ENCODE results near the gene SHISA4.
"Not testable (repeated sequence)": the region's sequence is repeated elsewhere in the genome, so short reads cannot be mapped to it uniquely, and the experiment has no call there.

The SHISA4 gene, protein sequence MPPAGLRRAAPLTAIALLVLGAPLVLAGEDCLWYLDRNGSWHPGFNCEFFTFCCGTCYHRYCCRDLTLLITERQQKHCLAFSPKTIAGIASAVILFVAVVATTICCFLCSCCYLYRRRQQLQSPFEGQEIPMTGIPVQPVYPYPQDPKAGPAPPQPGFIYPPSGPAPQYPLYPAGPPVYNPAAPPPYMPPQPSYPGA

DNA sequence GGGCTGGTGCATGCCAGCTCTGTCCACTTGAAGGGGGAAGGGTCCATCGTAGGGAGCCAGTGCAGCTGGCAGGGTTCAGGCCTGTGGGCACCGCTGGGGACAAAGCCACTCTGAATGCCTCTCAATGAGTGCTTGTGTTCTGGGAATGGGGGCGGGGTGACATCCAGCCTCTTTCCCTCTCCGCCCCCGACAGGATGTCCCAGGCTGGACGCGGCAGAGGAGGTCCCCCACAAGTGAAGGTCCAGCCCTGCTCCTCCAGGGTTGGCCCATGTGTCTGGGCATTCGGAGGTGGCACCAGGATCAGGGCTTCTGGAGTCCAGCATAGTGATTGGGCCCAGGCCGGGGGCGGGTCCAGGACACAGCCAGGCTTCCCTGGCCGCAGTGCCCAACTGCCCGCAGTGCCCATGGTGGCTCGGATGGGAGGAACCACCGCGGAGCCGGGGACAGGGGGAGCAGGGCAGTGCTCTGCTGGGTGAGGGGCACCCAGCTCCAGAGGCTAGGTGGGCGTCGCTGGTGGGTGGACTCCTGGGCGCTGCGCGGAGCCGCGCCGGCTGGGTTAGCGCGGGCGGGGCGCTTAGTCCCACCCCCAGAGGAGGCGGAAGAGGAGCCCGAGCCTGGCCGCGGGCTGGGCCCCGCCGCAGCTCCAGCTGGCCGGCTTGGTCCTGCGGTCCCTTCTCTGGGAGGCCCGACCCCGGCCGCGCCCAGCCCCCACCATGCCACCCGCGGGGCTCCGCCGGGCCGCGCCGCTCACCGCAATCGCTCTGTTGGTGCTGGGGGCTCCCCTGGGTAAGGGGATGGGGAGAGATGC is at the start of gene SHISA4:
SHISA4 (plus strand) TSS at position 617 of the 808 bp plus-strand sequence; CDS start at position 714, 97 bp downstream.
- DNase-seq (ENCODE audit: low read depth) = no peak

DNA sequence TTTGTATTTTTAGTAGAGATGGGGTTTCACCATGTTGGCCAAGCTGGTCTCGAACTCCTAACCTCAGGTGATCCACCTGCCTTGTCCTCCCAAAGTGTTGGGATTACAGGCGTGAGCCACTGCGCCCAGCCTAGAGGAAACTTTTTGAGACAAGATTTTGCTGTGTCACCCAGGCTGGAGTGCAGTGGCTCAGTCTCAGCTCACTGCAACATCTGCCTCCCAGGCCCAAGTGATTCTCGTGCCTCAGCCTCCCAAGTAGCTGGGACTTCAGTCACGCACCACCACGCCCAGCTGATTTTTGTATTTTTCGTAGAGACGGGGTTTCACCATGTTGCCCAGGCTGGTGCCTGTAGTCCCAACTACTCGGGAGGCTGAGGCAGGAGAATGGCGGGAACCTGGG is 49.6 kb upstream of the SHISA4 start:
- not testable (repeated sequence) for DNase-seq (ENCODE audit: low read depth)

DNA sequence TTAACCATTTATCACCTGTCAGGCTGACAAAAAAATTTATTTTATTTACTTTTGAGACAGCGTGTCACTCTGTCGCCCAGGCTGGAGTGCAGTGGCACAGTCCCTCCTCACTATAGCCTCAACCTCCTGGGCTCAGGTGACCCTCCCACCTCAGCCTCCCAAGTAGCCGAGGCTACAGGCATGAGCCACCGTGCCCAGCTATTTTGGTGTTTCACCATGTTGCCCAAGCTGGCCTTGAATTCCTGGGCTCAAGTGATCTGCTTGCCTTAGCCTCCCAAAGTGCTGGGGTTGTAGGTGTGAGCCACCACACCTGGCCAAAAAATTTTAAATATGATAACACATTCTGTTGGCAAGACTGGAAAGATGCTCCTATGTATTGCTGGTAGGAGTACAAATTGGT is 48.6 kb upstream of the SHISA4 start:
- no peak for DNase-seq (ENCODE audit: low read depth)

DNA sequence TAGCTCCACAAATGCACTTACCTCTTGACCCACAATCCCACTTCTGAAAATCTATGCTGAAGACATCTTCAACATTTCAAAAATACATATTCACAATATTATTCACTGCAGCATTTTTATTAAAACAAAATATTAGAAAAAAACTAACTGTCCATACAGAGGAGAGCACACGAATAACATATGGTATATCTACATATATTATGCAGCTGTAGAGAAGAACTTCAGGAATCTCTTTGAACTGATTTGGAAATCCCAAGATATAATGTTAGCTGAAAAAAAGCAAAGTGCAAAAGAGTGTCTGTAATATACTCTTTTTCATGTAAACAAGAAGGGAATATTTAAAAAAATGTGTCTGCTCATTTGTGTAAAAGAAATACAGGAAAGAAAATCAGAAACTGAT is 48.2 kb upstream of the SHISA4 start:
- DNase-seq (ENCODE audit: low read depth) = no peak

DNA sequence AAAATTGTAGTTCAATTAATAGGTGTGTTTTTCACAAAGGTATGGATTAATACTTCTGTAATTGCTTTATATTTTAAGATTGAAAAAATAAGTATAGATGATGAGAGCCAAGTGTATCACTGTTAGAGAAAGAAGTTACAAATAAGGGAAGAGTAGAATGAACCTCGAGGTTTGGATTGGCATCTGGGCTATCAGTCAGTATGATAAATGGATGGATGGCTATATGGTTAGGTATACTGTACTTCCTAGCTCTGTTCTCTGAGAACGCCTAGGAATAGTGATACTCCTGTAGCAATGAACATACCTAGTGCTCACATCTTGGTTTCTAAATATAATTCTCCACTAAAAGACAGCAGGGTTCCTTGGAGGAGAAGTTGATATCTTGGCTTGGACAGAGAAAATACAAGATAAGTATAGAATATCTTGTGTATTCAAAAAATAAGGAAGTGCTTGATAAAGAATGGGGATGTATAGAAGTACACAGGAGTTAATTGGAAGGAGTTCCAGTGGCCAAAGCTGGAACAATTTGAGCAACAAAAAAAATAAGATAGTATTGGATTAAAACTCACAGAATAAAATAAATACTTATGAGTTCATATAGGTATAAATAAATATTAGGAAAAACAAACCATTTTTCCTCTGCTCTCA is 47.3 kb upstream of the SHISA4 start:
- no peak for DNase-seq (ENCODE audit: low read depth)

DNA sequence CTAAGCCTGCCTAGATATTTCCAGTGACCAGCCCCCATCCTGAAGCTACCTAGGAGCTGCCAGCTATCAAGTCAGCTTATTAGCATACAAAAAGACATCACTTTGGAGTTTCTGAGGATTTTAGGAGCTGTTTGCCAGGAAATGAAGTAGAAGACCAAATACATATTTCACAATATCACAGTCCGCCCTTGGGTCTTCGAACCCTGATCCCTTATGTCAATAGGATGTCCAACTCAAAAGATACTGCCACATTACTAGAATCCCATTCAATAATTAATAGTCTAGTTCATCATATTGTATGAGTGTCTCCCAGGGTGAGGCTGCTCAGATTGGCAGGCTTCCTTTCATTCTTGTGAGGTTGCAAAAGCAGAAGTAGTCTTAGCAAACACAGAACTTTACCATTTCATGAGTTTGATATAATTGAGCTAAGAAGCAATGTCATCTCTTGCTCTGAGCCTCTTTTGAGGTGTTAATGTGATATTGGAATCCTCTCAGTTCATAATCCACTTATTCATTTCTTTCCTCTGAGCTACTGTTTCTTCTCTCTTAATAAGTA is 46.1 kb upstream of the SHISA4 start:
- no peak for DNase-seq (ENCODE audit: low read depth)

DNA sequence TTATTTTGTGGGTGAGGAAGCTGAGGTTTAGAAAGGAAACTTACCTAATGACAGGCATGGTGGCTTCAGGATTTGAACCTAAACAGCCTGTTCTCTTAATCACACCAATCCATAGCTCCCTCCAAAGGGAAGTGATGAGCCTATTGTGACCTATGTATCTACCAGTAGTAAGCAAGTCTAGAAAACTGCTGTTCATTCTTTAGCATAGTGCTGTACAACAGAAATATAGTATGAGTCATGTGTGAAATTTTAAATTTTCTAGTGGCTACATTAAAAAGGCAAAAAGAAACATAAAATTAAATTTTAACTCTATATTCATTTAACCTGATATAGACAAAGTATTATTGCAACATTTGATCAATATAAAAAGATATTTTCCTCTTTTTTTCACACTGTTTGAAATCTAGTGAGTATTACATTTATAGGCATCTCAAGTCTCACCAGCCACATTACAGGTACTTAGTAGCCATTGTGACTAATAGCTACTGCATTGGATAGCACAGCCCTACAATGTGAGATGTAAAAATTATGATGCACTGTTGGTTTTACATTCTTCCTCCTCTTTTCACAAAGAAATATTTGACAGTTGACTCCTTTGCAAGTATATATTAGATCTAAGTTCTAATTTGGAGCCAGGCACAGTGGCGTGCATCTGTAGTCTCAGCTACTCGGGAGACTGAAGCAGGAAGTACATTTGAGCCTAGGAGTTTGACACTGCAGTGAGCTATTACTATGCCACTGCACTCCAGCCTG is 43.2 kb upstream of the SHISA4 start:
- no peak for DNase-seq (ENCODE audit: low read depth)

DNA sequence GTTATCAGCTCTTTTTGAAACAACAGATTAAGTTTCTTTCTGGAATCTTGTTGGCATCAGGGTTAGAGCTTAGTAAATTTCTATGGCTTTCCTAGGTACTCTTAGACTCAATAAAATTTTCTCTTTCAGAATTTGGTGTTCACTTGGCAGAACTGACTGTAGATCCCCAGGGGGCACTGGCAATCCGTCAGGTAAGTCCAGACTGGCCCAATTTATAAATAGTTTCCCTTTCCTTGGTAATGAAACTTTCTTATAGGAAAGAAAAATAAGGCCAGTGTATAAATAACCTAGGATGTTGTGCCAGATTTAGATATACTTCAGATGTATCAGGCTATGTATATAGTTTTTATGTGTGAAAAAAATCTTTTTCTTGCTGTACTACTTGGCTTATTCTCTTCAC is 41.5 kb upstream of the SHISA4 start:
- DNase-seq (ENCODE audit: low read depth) = no peak

DNA sequence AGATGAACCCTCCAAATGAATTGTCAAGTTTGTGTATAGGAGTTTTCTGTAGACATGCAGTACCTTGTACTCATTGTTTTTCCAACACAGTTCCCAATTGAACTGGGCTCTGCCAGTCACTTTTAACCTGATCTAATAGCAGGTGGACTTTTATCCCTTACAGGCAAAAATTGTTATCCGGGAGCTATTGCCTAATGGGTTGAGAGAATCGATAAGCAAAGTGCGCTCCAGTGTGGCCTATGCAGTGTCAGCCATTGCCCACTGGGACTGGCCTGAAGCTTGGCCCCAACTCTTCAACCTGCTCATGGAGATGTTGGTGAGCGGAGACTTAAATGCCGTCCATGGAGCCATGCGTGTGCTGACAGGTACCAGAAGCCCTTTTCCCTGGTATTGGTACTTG is 40.5 kb upstream of the SHISA4 start:
- DNase-seq (ENCODE audit: low read depth) = no peak

DNA sequence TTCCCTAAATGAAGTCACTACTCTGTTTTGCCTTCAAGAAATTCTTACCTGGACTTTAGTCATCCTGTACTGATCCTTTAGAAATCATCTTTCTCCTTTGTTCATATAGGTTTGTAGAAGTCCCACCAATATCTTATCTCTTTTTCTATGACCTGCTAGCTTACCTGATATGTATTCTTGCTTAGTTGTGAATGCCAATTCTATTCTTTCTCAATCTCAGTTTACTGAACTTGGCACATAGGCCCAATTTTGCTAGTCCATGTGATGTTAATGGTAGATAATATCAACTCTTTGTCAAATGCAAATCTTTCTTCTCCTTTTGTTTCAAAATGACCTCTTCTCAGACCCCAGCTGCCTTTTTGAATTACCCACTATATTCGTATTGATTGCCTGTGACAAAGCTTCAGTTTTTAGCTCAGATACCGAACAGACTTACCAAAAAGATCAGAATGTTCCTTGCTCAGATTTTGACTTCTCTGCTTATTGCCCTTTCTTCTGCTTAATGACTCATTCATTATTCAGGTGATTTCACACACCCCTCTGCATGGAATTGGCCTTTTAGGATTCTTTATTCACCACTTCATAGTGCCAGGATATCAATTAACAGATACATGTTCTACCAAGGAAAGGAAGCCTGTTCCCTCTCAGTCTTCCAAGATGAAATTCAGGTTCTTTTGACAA is 39.2 kb upstream of the SHISA4 start:
- DNase-seq (ENCODE audit: low read depth) = no peak

DNA sequence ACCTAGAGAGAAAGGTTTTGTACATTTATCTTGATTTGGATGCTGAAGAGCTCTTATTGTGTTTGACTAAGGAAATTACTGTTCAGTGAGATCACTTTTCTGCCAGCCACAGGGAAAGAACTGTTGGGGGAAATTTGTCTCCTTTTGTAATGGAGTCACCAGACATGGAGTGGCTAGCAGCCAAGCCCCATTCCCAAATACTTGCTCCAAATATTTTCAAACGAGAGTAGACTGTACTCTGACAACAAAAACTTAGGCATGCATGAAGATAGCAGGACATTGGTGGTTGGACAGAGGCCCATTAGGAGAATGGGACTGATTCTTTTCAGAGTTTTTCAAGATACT is 38.7 kb upstream of the SHISA4 start:
- DNase-seq (ENCODE audit: low read depth) = no peak

DNA sequence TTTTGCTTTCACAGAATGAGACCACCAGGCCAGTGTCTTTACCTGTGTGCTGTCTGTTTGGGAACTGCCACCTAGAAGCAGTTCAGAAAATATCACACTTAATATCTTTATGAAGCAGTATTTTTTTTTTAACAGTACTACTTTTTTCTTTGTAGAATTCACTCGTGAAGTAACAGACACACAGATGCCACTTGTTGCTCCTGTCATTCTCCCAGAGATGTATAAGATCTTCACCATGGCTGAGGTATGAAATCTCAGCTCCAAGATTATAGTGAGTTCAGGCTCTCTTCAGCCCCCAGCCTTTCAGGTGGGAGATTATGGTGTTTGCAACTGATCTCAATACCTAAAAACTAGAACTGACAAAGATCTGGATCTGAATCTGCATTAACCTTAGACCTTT is 36.7 kb upstream of the SHISA4 start:
- DNase-seq (ENCODE audit: low read depth) = no peak

DNA sequence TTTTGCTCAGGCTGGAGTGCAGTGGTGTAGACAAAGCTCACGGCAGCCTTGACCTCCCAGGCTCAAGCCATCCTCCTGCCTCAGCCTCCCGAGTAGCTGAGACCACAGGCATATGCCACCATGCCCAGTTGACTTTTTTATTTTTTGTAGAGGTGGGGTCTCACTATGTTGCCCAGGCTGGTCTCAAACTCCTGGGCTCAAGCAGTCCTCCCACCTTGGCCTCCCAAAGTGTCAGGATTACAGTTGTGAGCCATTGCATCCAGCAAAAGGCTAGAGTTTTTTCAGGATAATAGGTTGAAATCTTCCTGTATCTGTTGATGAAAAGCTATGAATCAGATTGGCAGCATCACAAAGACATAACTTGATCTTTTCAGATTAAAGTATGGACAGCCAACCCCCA is 32.0 kb upstream of the SHISA4 start:
- not testable (repeated sequence) for DNase-seq (ENCODE audit: low read depth)

DNA sequence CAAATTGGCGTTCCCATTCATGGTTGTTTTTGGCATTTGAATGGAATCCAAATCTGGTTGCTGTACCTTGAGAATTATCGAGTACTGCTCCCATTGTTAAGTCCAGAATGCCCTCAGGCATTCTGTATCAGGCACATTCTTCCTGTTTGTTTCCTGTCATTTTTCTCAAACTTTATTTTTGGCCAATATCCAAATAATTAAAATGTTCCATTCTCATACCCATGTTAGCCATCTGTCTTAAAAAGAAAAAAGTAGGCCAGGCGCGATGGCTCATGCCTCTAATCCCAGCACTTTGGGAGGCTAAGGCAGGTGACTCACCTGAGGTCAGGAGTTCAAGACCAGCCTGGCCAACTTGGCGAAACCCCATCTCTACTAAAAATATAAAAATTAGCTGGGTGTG is 29.3 kb upstream of the SHISA4 start:
- no peak for DNase-seq (ENCODE audit: low read depth)

DNA sequence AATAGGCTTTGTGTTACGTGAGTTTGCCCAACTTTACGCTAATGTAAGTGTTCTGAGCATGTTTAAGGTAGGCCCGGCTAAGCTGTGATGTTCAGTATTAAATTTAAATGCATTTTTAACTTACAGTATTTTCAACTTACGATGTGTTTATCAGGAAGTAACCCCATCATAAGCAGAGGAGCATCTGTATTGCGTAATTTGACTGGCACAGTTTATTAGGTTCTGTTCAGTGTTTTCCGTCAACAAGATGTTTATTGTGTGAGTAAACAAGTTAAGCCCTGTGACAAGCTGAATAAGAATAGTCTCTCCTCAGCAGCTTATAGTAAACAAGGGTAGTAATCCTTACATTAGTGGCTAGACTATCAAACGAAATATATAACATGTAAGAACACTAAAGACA is 27.2 kb upstream of the SHISA4 start:
- no peak for DNase-seq (ENCODE audit: low read depth)

DNA sequence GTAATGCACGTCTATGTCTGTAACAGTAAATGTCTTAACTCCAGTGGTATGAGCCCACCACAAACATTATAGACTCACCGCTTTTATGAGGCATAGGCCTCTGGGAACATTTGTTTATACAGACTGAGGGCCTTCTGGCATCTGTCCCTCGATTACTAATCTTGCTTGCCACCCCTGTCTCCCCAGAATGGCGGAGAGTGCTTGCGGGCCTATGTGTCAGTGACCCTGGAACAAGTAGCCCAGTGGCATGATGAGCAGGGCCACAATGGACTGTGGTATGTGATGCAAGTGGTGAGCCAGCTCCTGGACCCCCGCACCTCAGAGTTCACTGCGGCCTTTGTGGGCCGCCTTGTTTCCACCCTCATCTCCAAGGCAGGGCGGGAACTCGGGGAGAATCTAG is 18.3 kb upstream of the SHISA4 start:
- no peak for DNase-seq (ENCODE audit: low read depth)

DNA sequence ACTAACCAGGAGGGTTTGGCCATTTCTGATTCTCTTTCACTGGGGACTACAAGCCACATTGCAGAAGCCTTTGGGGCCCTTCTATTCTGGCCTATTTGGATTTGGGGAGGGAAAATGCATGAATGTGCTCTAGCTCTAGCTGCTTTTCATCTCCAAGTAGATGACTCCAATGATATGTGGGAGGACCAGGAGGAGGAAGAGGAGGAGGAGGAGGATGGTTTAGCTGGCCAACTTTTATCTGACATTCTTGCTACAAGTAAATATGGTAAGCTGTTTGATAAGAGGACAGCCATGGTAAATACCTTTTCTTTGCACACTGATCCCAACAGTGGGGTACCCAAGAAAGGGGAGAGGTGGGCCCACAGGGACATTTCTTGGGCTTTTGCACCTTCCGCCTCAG is 14.0 kb upstream of the SHISA4 start:
- no peak for DNase-seq (ENCODE audit: low read depth)

DNA sequence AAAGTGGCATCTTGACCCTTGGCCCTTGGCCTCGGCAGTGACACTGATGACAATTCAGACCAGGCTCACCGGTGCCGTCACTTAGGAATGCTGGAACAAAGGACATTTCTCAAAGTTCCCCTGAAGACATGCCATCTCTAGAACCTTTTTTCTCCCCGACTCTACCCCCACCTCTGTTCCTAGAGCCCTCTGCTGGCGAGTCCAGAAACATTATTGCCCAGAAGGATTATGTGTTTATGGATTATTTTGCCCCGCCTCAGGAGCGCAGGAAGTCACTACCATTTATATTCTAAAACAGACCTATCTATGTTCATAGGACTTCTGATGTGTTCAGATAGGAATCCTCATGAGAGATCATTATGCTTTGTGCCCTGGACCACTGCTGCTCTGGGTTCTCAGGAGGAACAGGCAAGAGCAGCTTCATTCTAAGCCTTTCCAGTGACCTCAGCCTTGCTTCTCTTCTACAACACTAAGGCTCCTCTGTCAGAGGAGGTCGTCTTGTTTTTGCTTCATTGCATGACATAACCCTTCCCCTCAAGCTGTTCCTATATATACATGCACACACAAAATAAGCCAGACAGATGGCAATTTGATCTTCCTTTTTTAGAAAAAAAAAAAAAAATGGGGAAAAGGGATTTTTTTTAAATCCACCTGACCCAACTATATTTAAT is 12.4 kb upstream of the SHISA4 start:
- DNase-seq (ENCODE audit: low read depth) = no peak

DNA sequence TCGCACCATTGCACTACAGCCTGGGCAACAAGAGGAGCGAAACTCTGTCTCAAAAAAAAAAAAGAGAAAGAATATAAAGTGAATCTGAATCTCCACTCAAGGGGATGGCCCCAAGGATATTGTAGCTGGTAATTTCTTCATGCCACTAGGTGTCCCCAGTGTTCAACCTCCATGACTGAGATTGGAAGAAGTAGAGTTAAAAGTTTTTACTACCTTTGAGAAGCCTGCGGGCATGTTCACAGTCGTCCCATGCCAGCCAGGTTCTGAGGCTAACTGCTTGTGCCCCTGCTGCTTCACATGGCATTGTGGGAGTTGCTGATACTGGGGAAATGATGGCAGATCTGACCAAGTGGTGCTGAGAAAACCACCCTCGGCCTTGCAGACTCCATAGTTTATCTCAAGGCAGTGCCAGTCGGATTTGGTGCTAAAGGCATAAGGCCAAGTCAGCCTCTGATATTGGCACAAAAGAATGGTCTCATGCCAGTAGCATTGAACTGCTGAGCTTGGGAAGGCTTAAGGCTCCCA is 10.8 kb upstream of the SHISA4 start:
- DNase-seq (ENCODE audit: low read depth) = no peak

DNA sequence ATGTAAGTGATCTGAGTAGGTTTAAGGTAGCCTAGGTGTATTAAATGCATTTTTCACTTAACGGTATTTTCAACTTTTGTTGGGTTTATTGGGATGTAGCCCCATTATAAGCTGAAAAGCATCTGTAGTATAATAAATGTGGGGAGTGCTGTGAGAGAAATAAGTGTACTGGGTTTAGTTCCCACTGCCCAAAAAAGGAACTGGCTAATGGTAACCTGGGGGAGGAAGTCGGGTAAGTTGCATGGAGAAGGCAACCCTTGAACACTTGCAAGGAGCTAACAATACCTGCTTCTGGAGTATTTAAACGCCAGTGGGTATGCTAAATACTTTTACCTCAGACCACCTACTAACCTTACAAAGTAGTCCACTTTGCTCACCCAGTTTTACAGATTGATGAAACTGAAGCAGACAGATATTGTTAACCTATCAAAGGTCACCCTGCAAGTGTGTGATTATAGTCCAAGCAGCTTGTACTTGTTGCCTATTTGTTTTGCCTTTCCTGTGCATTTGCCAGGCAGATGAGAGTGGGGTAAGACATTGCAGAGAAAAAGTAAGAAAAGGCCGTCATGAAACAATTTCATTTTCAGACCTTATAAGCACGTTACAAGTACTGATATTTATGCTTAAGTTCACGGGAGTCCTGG is 7.6 kb upstream of the SHISA4 start:
- DNase-seq (ENCODE audit: low read depth) = no peak

DNA sequence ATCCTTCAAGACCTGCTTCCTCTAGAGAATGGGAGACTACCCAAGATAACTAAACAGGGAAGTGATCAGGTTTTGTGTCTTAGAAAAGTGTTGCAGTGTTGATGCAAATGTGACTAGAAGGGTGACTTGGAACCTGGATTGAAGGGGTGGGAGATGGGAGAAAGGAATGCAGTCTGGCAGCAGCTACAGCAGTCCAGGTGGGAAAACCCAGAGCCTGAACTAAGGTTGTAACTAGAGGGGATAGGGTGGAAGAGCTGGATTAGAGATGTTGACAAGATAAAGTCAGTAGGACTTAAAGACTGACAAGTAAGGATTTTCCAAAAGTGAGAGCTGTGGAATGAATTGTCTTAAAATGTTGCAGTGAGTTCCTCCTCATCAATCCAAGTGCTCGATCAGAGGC is 7.1 kb upstream of the SHISA4 start:
- DNase-seq (ENCODE audit: low read depth) = no peak
